GM13976 (cell line): ENCODE data around the gene PDE9A.

Source experiments
- DNase-seq: peaks from one replicate; pipeline ENCODE4 v3.0.0; 2012; ENCODE audit warnings: low spot score
- CTCF ChIP-seq: IDR thresholded peaks from 2 replicates; pipeline ENCODE4 v1.5.1; 2012; ENCODE audit warnings: borderline replicate concordance, mild to moderate bottlenecking; ENCODE audit not compliant: insufficient read depth; ENCODE audit errors: extremely low read depth, missing control alignments, control extremely low read depth
- in situ Hi-C: fragments of 300-500 bp; cut with MboI; formaldehyde crosslinking; loops from one replicate; pipeline ENCODE4 v1.12.0; 2022; ENCODE audit warnings: low sequenced_read_pairs, mixed read lengths, inconsistent platforms; ENCODE audit not compliant: unreplicated experiment

Gene PDE9A

GRCh38 chr21:42677339-42678321, 24.2 kb downstream of the PDE9A start:
- in situ Hi-C loops: no loop called here
- TF ChIP-seq CTCF: no peak
- no peak for DNase-seq

GRCh38 chr21:42678618-42679295, 25.3 kb downstream of the PDE9A start:
- in situ Hi-C loops: no loop called here
- no peak for DNase-seq
- TF ChIP-seq CTCF: no peak

GRCh38 chr21:42679319-42680057, 26.1 kb downstream of the PDE9A start:
- DNase-seq: no peak
- in situ Hi-C loops: no loop called here
- no peak for TF ChIP-seq CTCF

GRCh38 chr21:42680058-42680330, 26.6 kb downstream of the PDE9A start:
- DNase-seq: no peak
- no peak for TF ChIP-seq CTCF
- in situ Hi-C loops: no loop called here

- DNase-seq: no peak
- in situ Hi-C loops: no loop called here
- no peak for TF ChIP-seq CTCF
These were observed 27.0 kb downstream of the PDE9A start for GRCh38 chr21:42680429-42680828.

- no peak for DNase-seq
- TF ChIP-seq CTCF: no peak
- in situ Hi-C loops: no loop called here
These were observed 28.1 kb downstream of the PDE9A start for GRCh38 chr21:42681296-42682206.
